ENCODE measurements around the gene NRXN3.

NRXN3 gene

DNA sequence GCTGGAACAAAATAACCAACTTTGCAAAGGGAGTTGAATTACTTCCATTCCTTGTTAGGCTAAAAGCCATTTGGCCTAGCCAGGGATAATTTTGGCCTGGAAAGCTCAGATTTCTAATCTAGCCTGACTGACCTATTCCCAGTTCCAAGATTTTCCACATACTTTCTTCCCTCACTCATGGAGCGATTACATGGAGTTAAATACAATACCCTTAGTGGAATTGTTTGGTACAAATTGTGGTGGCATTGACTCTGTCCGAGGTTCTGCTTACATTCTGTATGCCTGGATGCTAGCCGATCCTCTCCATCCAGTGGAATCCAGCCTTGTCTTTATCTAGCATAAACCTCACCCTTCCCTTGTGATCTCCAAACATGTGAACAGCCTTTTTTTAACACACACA lies 1076.0 kb downstream of the NRXN3 start:
- no peak for DNase-seq (ENCODE audit: low read depth)

DNA sequence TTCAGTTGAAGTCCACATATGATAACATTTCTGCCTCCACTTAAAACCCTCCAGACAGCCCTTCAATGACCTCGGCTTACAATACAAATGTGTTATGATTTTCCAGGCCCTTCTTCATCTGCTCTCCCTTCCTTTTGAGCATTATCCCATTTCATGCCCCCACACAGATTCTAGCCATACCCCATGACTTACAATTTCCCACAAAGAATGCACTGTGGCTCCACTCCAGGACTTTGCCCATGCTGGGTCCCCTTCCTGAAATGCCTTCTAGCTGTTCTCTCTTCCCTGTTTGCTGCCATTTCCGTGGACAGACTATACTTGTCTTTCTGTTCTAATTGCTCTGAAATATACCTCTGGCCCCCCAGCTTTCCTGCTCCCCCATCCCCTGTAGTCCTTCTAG lies 1078.0 kb downstream of the NRXN3 start:
- no peak for DNase-seq (ENCODE audit: low read depth)

GRCh38 chr14:79248771-79249170 lies 1078.6 kb downstream of the NRXN3 start:
- no peak for DNase-seq (ENCODE audit: low read depth)

DNA sequence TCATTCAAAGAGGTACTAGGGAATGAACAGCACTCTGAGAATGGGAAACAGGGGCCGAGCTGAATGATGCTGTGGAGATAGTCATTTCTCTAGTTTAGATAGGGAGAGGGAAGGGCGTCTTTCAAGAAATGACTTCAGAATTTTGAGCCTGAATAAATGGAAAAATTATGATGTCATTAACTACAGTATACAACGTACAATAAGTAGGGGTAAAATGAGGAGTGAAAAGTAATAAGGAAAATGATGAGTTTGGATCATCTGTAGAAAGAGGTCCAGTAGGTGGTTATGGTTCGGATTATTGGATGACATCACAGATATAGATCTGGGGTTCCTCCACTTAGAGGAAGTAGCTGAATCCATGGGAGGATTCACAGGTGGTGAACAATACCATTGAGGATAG lies 1081.1 kb downstream of the NRXN3 start:
- no peak for DNase-seq (ENCODE audit: low read depth)

GRCh38 chr14:79253576-79253975 lies 1083.4 kb downstream of the NRXN3 start:
- no peak for DNase-seq (ENCODE audit: low read depth)

GRCh38 chr14:79254069-79254775 lies 1084.0 kb downstream of the NRXN3 start:
- DNase-seq (ENCODE audit: low read depth): no peak

GRCh38 chr14:79256380-79256779 lies 1086.2 kb downstream of the NRXN3 start:
- no peak for DNase-seq (ENCODE audit: low read depth)

DNA sequence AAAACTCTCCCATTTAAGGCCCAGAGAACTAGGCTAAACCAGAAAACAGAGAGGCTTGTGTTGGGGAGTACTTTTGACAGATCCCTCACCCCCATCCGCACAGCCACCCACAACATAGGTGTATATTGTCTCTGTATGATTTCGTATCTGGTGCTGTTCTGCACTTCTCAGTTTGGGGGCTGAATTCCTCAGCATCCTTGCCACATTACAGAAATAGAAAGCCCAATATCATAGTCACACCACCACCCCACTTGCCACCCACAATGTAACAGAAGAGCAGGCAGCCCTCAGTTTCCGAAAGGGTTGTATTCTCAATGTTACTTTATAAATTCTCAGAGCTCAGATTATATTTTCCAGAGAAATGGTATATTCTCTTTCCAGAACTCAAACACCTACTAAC lies 1090.2 kb downstream of the NRXN3 start:
- DNase-seq (ENCODE audit: low read depth): no peak

- DNase-seq (ENCODE audit: low read depth): no peak
Measured at GRCh38 chr14:79265366-79265946, 1095.3 kb downstream of the NRXN3 start.

GRCh38 chr14:79270361-79270760 lies 1100.2 kb downstream of the NRXN3 start:
- DNase-seq (ENCODE audit: low read depth): no peak

- DNase-seq (ENCODE audit: low read depth): no peak
Measured at GRCh38 chr14:79271122-79271521, 1100.9 kb downstream of the NRXN3 start.

DNA sequence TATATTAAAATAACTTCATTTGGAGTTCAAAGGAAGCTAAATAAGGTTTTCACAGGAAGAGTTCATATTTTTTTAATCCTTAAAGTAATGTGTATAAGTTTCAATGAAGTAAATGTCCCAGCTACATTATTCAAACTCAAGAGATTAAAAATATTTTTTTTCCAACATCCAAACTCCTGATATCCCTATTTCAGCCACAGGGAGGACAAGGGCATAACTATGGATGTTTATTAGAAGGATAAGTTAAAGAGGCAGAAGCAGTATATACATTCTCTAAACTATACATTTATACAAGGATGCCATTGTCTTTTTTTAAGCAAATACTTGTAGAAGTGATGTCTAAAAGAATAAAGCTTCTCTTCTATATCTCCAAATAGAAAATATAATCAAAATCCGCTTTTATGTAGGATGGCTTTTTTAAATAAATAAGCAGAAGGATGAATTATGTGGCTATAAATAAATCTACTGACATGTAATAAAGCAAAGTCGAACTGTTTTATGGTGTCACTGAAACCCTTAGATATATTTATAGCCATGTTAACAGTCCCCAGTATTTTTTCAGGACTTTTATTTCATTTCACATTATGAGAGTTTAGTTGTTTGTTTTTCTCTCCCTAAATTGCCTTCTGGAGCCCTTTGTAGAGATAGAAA lies 1104.6 kb downstream of the NRXN3 start:
- no peak for DNase-seq (ENCODE audit: low read depth)

- DNase-seq (ENCODE audit: low read depth): no peak
Measured at GRCh38 chr14:79275292-79275655, 1105.1 kb downstream of the NRXN3 start.

DNA sequence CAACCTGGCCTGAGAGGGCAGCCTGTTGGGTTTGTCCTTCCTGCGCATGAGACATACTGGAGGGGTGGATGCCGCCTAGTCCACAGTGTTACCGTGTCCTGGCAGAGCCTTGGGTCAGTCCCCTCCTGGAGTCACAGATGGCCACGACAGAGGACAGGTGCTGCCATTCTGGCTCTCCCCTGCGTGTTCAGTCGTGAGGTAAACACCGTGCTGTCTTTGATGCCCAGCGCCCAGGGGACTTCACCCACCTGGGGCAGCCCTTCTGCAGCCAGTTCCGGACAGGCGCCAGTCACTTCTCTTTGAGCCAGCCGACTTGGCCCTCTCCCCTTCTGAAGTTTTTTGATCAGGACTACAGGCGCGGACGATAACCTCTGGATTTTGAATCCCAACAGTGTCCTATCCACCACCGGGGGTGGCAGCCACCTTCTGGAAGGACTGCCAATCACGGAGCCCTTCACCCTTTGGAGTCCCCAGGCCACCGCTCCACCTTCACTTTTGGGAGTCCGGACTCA lies 1108.2 kb downstream of the NRXN3 start:
- DNase-seq (ENCODE audit: low read depth): no peak

DNA sequence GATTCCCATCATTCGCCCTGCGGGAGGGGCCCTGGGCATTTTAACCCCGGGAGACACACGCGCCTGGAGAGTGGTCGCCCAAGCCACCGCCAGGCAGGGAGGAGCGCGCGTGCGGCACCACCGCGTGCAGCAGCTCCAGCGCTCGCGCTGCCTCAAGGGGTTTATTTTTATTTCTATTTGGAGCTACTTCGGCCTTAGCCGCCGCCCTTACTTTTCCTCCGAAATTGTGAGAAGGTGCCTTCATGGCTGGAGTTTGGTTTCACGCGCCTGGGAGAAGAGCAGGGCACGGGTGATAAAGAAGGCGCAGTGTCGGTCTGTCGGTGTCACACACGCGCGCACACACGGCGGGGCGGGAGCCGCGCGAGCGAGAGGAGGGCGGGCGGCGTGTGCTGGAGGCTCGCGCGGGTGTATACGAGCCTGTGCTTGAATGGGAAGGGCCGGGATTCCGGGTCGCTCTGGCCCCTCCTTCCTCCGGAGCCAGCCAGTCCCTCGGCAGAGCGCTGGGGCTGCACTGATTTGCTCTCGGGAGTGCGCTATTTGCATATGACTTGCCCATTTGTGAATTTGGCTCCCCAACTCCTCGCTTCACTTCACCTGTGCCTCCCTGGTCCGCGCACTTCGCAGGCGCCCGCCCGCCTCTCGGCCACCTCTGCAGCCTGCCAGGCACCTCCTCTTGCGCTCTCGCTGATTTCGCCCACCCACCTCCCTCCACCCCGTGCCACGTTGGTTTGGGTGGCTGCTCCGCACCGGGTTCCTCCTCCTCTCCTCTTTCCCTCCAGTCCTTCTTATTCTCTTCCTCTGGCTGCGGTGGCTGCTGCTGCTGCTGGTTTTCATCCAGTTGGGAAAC lies 1108.8 kb downstream of the NRXN3 start:
- DNase-seq (ENCODE audit: low read depth): no peak

DNA sequence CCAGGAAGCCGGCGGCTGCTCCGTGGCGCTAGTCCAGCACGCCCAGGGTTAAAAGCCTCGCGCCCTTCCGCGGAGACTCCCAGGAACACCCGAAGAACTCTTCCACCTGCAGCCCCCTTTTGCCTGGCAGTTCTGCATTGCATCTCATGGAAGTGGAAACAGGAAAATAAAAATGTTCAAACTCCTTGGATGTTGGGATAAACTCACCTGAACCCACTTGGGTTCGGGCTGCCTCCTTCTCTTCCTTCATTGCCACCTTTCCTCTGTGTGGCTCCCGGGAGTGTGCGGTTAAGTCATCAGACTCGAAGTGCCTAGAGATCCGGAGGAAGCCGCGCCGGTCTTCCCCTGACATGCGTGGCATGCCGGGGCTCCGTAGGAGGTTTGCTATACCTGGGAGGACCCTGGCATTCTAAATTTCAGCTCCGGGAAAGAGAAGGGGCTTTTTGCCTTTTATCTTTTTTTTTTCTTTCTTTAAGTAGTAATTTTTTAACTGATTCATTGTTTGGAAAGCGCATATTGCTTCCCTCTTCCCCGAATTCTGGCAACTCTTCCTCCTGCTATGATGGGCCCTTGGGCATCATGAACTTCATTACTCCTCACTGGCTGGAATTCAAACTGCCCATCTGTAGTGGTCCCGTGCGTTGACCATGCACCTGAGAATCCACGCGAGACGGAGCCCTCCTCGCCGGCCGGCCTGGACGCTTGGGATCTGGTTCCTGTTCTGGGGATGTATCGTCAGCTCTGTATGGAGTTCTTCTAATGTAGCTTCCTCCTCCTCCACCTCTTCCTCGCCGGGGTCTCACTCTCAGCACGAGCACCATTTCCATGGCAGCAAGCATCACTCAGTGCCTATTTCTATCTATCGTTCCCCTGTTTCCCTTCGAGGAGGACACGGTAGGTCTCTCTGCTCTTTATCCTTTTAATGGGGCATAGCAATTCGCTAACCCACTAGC lies 1109.7 kb downstream of the NRXN3 start:
- DNase-seq (ENCODE audit: low read depth): no peak

DNA sequence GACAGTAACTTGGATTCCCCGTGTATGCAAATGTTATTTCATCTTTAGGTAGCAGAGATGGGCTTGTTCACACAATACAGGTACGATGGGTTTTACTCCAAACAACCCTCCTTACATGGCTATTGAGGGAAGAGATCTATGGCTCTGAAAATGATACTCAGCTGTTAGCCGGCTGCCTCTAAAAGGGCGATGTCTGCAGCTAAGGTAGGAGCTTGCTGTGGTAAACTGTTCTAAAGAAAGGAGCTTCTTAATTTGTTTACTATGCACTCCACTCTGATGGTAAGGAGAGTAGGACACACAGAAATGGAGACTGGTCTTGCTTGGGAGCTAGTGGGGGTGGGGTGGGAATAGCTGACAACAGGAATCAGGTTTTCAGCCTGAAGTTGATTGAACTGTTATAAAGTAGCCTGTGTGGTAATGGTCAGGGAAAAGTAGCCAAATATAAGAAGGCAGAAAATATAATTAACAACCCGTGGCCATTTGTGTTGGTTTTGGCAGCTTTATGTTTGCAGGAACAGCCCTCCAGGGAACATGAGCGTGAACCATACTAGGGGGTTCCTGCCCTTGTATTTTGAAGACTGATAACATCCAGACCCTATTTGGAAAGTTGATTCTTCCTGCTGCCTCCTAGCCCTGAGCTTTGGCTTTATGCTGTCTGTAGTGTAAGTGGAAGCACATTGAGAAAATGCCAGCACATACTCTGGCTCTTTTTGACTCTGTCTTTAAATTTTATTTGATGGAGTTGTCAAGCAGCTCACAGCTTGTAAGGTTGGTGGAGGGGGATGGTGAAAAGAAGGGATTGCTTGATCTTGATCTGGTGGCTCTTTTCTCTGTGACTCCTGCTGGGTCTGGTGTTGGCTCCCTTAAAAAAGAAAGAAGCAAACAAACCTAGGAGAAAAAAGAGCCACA lies 1111.3 kb downstream of the NRXN3 start:
- no peak for DNase-seq (ENCODE audit: low read depth)

DNA sequence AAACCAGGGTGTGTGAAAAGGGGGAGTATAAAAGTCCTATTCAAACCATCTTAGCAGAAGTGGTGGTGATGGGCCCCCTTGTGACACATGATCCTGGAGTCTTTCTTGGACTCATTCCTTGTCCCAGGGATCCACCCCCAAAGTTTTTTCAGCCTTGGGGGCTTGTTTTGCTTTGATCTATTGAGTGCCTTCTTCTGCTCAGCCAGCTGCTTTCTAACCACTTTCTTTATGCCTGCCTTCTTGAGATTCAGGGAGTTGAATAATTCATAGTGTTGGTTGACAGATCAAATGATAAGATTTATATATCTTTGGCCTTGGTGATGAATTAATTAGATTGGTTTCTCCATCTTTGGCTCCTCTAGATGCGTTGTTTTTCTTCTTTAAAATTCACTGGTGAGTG lies 1114.4 kb downstream of the NRXN3 start:
- DNase-seq (ENCODE audit: low read depth): no peak

- DNase-seq (ENCODE audit: low read depth): no peak
Measured at GRCh38 chr14:79285263-79285662, 1115.1 kb downstream of the NRXN3 start.

DNA sequence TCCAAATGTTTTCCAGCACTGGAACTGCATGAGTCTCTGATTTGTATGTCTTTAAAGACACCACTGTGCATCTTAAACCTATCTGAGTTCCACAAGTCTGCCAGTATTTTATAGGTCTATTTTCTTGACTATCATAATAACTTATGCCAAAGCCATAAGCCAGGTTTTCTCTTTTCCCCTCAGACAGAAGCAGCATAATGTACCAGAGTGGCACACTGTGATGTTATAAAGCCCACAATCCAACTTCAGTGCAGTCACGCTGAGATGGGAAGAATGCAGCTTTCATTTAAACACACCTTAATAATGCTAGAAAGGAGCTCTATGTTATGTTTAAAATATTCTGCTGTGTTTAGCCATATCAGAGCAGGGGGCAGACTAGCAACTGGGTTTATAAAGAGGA lies 1117.8 kb downstream of the NRXN3 start:
- DNase-seq (ENCODE audit: low read depth): no peak
